T follicular helper cell (primary cell): Measurements from ENCODE around the gene SUN3.
A peak's percentile ranks its signal among the peaks of the same experiment; 100 is the strongest.
"Not testable (repeated sequence)": the region's sequence is repeated elsewhere in the genome, so short reads cannot be mapped to it uniquely, and the experiment has no call there.

Source experiments
- DNase-seq: peaks from one replicate; pipeline ENCODE4 v3.0.0-alpha.2; 2020; ENCODE audit warnings: low read depth

SUN3 gene

GRCh38 chr7:47945261-47946015, 83.5 kb downstream of the SUN3 start:
- DNase-seq: peak; percentile 62

GRCh38 chr7:47944536-47945260, 84.2 kb downstream of the SUN3 start:
- no peak for DNase-seq

- DNase-seq: no peak
Measured at GRCh38 chr7:47943676-47944474, 85.0 kb downstream of the SUN3 start.

- DNase-seq: not testable (repeated sequence)
Measured at GRCh38 chr7:47942651-47943050, 86.3 kb downstream of the SUN3 start.

GRCh38 chr7:47942132-47942531, 86.8 kb downstream of the SUN3 start:
- DNase-seq: no peak

GRCh38 chr7:47941136-47941844, 87.6 kb downstream of the SUN3 start:
- no peak for DNase-seq

GRCh38 chr7:47940088-47941013, 88.6 kb downstream of the SUN3 start:
- no peak for DNase-seq

- DNase-seq: no peak
Measured at GRCh38 chr7:47939425-47940036, 89.4 kb downstream of the SUN3 start.

- no peak for DNase-seq
Measured at GRCh38 chr7:47938574-47939165, 90.2 kb downstream of the SUN3 start.

GRCh38 chr7:47937711-47938573, 91.0 kb downstream of the SUN3 start:
- no peak for DNase-seq
